A549 (cell line): ENCODE results near the gene WNT7A. TPM values are rescaled to one million over a fixed set of nuclear protein-coding genes. Genes with fewer than 3 reads are reported as not detected.

ENCODE experiments used
- ATAC-seq, 2 experiments: fragments of 200-7000 bp in 1 of 2; fragments of >200 bp in 1 of 2; cut with Nextera tagmentation in 1 of 2; cut with Tn5 transposase in 1 of 2; 3 replicates each; pipeline versions ENCODE4 v1.8.0 to v1.9.1; 2018 to 2020; ENCODE audit warnings: mild to moderate bottlenecking in 1 of 2, moderate library complexity in 1 of 2
- CTCF ChIA-PET: fragments of 300-600 bp; sonication (Branson Sonifier 250); formaldehyde crosslinking; extraction: SDS; loops from one replicate; lab custom pipeline; 2021; ENCODE audit warnings: antibody characterized with exemption, inconsistent platforms; lab: Yijun Ruan, JAX
- POLR2A ChIA-PET: fragments of 350-600 bp; formaldehyde crosslinking; extraction: SDS; loops from one replicate; lab custom pipeline; 2021; ENCODE audit warnings: antibody characterized with exemption, inconsistent platforms; lab: Yijun Ruan, JAX
- DNase-seq, 2 experiments: peaks; one replicate each; pipeline versions ENCODE4 v3.0.0 to v3.0.0-alpha.2; 2011 to 2016; ENCODE audit warnings: low read depth in 1 of 2, low spot score in 1 of 2
- FAIRE-seq: peaks from 2 replicates; lab custom pipeline; 2011; peaks lifted over from hg19 to GRCh38; lab: Jason Lieb, UNC
- H3K27ac ChIP-seq, 2 experiments: fragments of >200 bp; sonication (Bioruptor Twin); formaldehyde crosslinking; 3 replicates each; pipeline ENCODE4 v1.5.1; 2016 to 2017
- H3K4me1 ChIP-seq: fragments of >200 bp; sonication (Bioruptor Twin); formaldehyde crosslinking; 3 replicates; pipeline ENCODE4 v1.6.1; 2016
- H3K4me2 ChIP-seq: fragments of >200 bp; sonication (Bioruptor Twin); formaldehyde crosslinking; 3 replicates; pipeline ENCODE4 v1.6.1; 2016
- H3K4me3 ChIP-seq: fragments of >200 bp; sonication (Bioruptor Twin); formaldehyde crosslinking; 3 replicates; pipeline ENCODE4 v1.5.1; 2016
- H3K9me3 ChIP-seq: fragments of >200 bp; sonication (Bioruptor Twin); formaldehyde crosslinking; 3 replicates; pipeline ENCODE4 v1.6.1; 2016
- BHLHE40 ChIP-seq: IDR thresholded peaks from 2 replicates; pipeline ENCODE4 v1.6.1; 2012; ENCODE audit warnings: low read depth, low read length, inconsistent platforms
- CHD2 ChIP-seq: fragments of 150-350 bp; IDR thresholded peaks from 2 replicates; pipeline ENCODE4 v1.6.1; 2014; ENCODE audit warnings: low read length; ENCODE audit not compliant: partially characterized antibody
- CTCF ChIP-seq: fragments of >200 bp; sonication (Bioruptor Twin); formaldehyde crosslinking; IDR thresholded peaks from 3 replicates; pipeline ENCODE4 v1.5.1; 2016
- ELK1 ChIP-seq: fragments of 150-350 bp; IDR thresholded peaks from 2 replicates; pipeline ENCODE4 v1.6.1; 2014; ENCODE audit warnings: low read depth, mild to moderate bottlenecking, low read length
- ESRRA ChIP-seq: fragments of 150-350 bp; IDR thresholded peaks from 2 replicates; pipeline ENCODE4 v1.6.1; 2014; ENCODE audit warnings: mild to moderate bottlenecking, low read length, borderline replicate concordance
- FOSB ChIP-seq: fragments of 250-450 bp; sonication (Bioruptor Pico); IDR thresholded peaks from 2 replicates; pipeline ENCODE4 v1.5.0; 2020; ENCODE audit warnings: mild to moderate bottlenecking, moderate library complexity
- FOXS1 ChIP-seq: fragments of 250-450 bp; sonication (Bioruptor Pico); IDR thresholded peaks from 2 replicates; pipeline ENCODE4 v1.5.0; 2020; ENCODE audit warnings: mild to moderate bottlenecking, moderate library complexity
- HDAC2 ChIP-seq: fragments of 200-600 bp; sonication (generic); IDR thresholded peaks from 2 replicates; pipeline ENCODE4 v1.6.1; 2016
- HEYL ChIP-seq: fragments of 250-450 bp; sonication (Bioruptor Pico); IDR thresholded peaks from 2 replicates; pipeline ENCODE4 v1.8.0; 2021; ENCODE audit warnings: mild to moderate bottlenecking, moderate library complexity
- HMGXB4 ChIP-seq: fragments of 250-450 bp; sonication (Bioruptor Pico); IDR thresholded peaks from 2 replicates; pipeline ENCODE4 v1.5.0; 2021; ENCODE audit warnings: mild to moderate bottlenecking, moderate library complexity, borderline replicate concordance
- HOXA7 ChIP-seq: fragments of 250-450 bp; sonication (Bioruptor Pico); IDR thresholded peaks from 2 replicates; pipeline ENCODE4 v1.5.0; 2020; ENCODE audit warnings: mild to moderate bottlenecking, moderate library complexity
- MAZ ChIP-seq: fragments of 150-350 bp; IDR thresholded peaks from 2 replicates; pipeline ENCODE4 v1.6.1; 2014; ENCODE audit warnings: antibody characterized with exemption, low read depth, low read length, borderline replicate concordance
- POLR2A ChIP-seq: IDR thresholded peaks from 2 replicates; pipeline ENCODE4 v1.6.1; 2012; ENCODE audit warnings: mild to moderate bottlenecking, low read length
- RARB ChIP-seq: fragments of 250-450 bp; sonication (Bioruptor Pico); IDR thresholded peaks from 2 replicates; pipeline ENCODE4 v1.8.0; 2021; ENCODE audit warnings: mild to moderate bottlenecking, moderate library complexity
- TFCP2L1 ChIP-seq: fragments of 250-450 bp; sonication (Bioruptor Pico); IDR thresholded peaks from 2 replicates; pipeline ENCODE4 v1.5.0; 2021; ENCODE audit warnings: mild to moderate bottlenecking
- TP53 ChIP-seq: fragments of 250-450 bp; sonication (Bioruptor Pico); IDR thresholded peaks from 2 replicates; pipeline ENCODE4 v1.5.0; 2021; ENCODE audit warnings: mild to moderate bottlenecking, moderate library complexity
- ZSCAN20 ChIP-seq: fragments of 250-450 bp; sonication (Bioruptor Pico); IDR thresholded peaks from 2 replicates; pipeline ENCODE4 v1.8.0; 2022; ENCODE audit warnings: mild to moderate bottlenecking, moderate library complexity
- WGBS: methylation state at CpG from one replicate; pipeline ENCODE4 v1.1.6; 2017; ENCODE audit errors: missing lambda C conversion rate; 5-methylcytosine and 5-hydroxymethylcytosine counted together
- polyA plus RNA-seq, 4 experiments: library from polyadenylated mRNA; depleted of rRNA in 3 of 4; stranded (reverse); fragments of >200 nt; fragmentation: RNase III in 1 of 4; extraction: RNeasy Plus Mini Kit Qiagen cat#74134 plus additional on column Dnase treatment in 1 of 4; gene quantifications; 2 replicates in 3 of 4; 3 replicates in 1 of 4; pipeline ENCODE4 v1.2.3, GENCODE V29; 2011 to 2017
- TF ChIP-seq, protein P1 (sequence below): IDR thresholded peaks from 2 replicates; pipeline ENCODE4 v1.6.1; 2012
- TF ChIP-seq, protein P2 (sequence below): IDR thresholded peaks from 2 replicates; pipeline ENCODE4 v1.6.1; 2012; ENCODE audit warnings: low read depth, borderline replicate concordance

Gene WNT7A
- polyA plus RNA-seq, 2 of the 4 experiments (the other 2 are of a cell fraction): 0.03 TPM

DNA sequence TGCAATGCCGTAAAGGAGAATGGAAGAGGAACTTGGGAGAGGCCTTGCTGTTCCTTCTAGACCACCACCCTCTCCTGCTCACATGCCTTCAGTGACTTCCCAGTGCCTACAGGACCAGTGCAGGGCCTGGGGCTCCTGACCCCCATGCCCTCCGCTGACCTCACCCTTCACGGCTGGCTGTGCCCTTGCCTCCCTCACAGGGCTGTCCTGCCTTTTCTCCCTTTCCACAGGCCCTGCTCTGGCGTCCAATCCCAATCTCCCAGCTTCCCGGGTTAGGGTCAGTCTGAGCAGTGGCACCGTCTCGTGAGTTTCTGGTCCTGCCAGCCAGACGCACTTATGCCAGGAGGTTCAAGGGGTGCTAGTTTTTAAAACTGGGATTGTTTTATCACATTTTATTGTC, 110.4 kb downstream of the WNT7A start:
- H3K4me3 ChIP-seq: no peak overlapping the region
- no peak overlapping the region for H3K27ac ChIP-seq
- no peaks in the 10 kb centered on the region for H3K9me3 ChIP-seq
- no peak for ATAC-seq
- no peak for DNase-seq
- ChIA-PET POLR2A (no interaction called here), CTCF (no interaction called here)
- no peaks in the 10 kb centered on the region for H3K4me1 ChIP-seq
- TF ChIP-seq HEYL (CRISPR knock-in tag): no peak
- no peak for TF ChIP-seq FOSB (CRISPR knock-in tag)
- no peak for TF ChIP-seq FOXS1
- FAIRE-seq: no peak
- WGBS: 61% methylated on average over 8 of the region's 8 CpGs
- H3K4me2 ChIP-seq: no peak overlapping the region

DNA sequence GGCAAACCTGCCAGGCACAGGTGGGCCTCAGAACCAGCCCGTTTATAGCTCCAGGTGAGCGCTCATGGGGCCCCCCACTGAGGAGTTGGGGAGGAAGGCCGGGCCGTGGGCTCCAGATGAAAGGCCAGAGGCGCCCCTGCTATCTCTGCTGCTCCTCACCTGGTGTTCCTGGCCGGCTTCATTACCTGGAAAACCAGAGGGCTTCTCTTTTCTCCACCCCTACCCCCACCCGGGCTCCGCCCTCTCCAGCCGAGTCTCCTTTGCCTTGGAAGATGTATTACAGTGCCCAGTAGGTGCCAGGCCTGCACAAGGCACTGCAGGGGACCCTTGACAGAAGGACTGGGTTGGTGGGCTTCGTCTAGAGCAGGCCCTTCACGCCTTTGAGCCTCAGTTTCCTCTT, 111.4 kb downstream of the WNT7A start:
- no peak for FAIRE-seq
- CTCF ChIA-PET: interaction anchor here (1.0 kb wide), 1 partner anchor 10 kb away, joined by 3 read pairs; no protein-coding TSS in a partner anchor

DNA sequence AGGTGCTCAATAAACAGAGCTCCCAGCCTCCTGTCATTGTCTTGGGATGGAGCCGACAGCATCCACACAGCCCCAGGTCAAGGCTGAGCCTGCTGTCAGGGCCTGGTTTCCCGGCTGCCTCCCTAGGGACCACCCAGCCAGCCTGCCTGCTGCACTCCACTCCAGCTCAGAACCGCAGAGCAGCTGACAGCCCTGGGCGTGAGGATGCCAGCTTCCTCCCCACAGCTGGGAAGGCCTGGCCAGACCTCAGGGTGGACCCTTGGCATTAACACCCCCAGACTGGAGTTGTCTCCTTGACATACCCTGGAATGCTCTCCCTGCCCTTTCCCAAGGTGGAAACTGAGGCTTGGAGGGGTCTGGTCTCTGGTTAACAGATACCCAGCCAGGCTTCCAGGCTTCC, 112.0 kb downstream of the WNT7A start:
- no peak for FAIRE-seq
- TF ChIP-seq CTCF: no peak
- no peak for TF ChIP-seq TFCP2L1
- TF ChIP-seq HMGXB4: no peak
- no peak for TF ChIP-seq ELK1
- no peak for TF ChIP-seq ESRRA

More for the DNA sequence above, 111.4 kb downstream of the WNT7A start:
- DNase-seq: no peak
- no peak overlapping the region for H3K4me3 ChIP-seq
- H3K9me3 ChIP-seq: no peaks in the 10 kb centered on the region
- no peak overlapping the region for H3K4me2 ChIP-seq
- ATAC-seq: no peak
- no peak overlapping the region for H3K27ac ChIP-seq
- TF ChIP-seq HOXA7 (CRISPR knock-in tag): no peak
- no peak for TF ChIP-seq HMGXB4
- no peak for TF ChIP-seq CTCF
- TF ChIP-seq HDAC2: no peak
- TF ChIP-seq ZSCAN20 (CRISPR knock-in tag): no peak
- no peak for TF ChIP-seq TP53 (CRISPR knock-in tag)
- no peak for TF ChIP-seq RARB (CRISPR knock-in tag)
- no peak for TF ChIP-seq CHD2
- no peak for TF ChIP-seq POLR2A
- TF ChIP-seq, protein P1, sequence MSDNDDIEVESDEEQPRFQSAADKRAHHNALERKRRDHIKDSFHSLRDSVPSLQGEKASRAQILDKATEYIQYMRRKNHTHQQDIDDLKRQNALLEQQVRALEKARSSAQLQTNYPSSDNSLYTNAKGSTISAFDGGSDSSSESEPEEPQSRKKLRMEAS: no peak
- TF ChIP-seq, protein P2, sequence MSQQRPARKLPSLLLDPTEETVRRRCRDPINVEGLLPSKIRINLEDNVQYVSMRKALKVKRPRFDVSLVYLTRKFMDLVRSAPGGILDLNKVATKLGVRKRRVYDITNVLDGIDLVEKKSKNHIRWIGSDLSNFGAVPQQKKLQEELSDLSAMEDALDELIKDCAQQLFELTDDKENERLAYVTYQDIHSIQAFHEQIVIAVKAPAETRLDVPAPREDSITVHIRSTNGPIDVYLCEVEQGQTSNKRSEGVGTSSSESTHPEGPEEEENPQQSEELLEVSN: no peak
- no peak for TF ChIP-seq MAZ
- no peak for TF ChIP-seq BHLHE40
- POLR2A ChIA-PET: no interaction called here
- no peaks in the 10 kb centered on the region for H3K4me1 ChIP-seq
- 28% methylated on average over 6 of the region's 11 CpGs for WGBS

More for the DNA sequence above, 112.0 kb downstream of the WNT7A start:
- ChIA-PET CTCF (interaction anchor here (1.0 kb wide), 1 partner anchor 11 kb away, joined by 3 read pairs; no protein-coding TSS in a partner anchor), POLR2A (no interaction called here)
- Histone ChIP-seq H3K27ac (no peak overlapping the region), H3K9me3 (0 out of 3 replicates have a peak, but pooled peaks cover 3% of the 10 kb centered on the region), H3K4me3 (no peak overlapping the region), H3K4me1 (no peaks in the 10 kb centered on the region), H3K4me2 (no peak overlapping the region)
- ATAC-seq (no peak), DNase-seq (no peak)
- no CpG with 5 or more reads among the region's 4 CpGs for WGBS
